ENCODE data around the gene CUEDC1.
"Not testable (repeated sequence)": the region's sequence is repeated elsewhere in the genome, so short reads cannot be mapped to it uniquely, and the experiment has no call there.

CUEDC1 gene

DNA sequence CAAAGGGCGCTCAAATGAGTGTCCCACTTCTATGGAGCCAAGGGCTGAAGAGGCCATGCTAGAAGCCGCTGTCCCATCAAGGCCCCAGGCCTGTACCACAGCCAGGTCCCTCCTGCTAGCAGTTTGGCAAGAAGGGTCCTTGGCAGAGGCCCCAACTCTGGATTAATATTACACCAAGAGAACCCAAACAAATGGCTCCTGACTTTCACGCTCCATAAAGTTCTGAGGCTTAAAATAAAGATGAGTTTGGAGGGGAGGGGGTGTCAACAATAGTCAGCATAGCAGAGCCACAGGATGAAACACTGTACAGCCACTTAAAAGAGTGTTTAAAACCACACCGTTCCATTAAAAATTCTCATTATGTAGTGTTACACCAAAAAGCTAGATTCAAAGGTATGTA lies 30.5 kb downstream of the CUEDC1 start:
- H3K9me3 Mint-ChIP-seq, result no peaks in the 10 kb centered on the region
- no peak for ATAC-seq

DNA sequence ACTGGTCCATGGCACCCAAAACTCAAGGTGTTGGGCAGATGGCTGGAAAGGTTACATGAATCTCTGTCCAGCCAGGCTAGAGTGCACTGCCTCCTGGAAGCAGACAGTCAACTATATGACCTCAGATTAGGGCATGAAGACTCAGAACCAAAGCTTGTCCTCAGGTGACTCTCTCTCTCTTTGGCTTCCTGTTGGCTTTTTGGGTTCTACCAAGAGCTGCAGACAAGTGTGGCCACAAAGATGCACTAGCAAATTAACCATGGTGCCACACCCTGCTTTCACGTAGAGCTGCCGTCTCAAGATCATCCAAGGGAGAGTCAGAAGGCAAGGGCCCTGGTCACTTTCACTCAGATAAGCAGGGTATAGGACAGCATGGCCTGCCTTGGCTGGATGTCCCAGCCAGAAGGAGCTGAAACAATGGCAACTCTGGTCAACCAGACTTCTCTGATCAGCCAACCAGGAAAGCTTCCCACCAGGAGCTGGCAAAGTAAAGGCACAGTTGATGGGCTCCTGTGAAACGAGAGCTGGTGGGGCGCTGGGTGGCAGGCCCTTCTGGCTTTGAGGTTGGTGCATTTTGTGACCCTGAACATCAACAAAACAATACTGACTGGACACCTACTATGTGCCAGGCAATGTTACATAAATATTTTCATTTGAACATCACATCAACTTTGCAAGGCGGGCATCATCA lies 31.9 kb downstream of the CUEDC1 start:
- no peaks in the 10 kb centered on the region for H3K36me3 Mint-ChIP-seq
- no peak overlapping the region for H3K4me3 Mint-ChIP-seq
- H3K27ac Mint-ChIP-seq, result no peak overlapping the region
- H3K4me1 Mint-ChIP-seq, result no peaks in the 10 kb centered on the region
- peak; percentile 32 for ATAC-seq
- H3K9me3 Mint-ChIP-seq, result no peaks in the 10 kb centered on the region
- DNase-seq (ENCODE audit: low spot score in 2 of 2), result no peak

More for the DNA sequence above, 30.5 kb downstream of the CUEDC1 start:
- Mint-ChIP-seq H3K4me3 (no peak overlapping the region), H3K36me3 (no peaks in the 10 kb centered on the region), H3K4me1 (no peaks in the 10 kb centered on the region), H3K27ac (no peak overlapping the region)
- no peak for DNase-seq (ENCODE audit: low spot score in 2 of 2)

DNA sequence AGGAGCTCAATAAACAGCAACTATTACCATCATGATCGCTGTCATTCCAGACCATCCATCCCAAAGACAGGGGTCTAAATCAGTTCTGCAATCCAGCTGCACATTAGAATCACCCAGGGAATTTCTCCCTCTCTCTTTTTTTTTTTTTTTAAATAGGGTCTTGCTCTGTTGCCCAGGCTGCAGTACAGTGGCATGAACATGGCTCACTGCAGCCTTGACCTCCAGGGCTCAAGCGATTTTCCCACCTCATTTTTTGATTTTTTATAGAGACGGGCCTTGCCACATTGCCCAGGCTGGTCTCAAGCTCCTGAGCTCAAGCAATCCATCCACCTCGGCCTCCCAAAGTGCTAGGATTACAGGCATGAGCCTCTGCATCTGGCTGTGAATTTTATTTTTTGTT lies 32.5 kb downstream of the CUEDC1 start:
- not testable (repeated sequence) for H3K4me3 Mint-ChIP-seq; H3K27ac Mint-ChIP-seq; H3K9me3 Mint-ChIP-seq; ATAC-seq; DNase-seq (ENCODE audit: low spot score in 2 of 2); H3K36me3 Mint-ChIP-seq; H3K4me1 Mint-ChIP-seq

DNA sequence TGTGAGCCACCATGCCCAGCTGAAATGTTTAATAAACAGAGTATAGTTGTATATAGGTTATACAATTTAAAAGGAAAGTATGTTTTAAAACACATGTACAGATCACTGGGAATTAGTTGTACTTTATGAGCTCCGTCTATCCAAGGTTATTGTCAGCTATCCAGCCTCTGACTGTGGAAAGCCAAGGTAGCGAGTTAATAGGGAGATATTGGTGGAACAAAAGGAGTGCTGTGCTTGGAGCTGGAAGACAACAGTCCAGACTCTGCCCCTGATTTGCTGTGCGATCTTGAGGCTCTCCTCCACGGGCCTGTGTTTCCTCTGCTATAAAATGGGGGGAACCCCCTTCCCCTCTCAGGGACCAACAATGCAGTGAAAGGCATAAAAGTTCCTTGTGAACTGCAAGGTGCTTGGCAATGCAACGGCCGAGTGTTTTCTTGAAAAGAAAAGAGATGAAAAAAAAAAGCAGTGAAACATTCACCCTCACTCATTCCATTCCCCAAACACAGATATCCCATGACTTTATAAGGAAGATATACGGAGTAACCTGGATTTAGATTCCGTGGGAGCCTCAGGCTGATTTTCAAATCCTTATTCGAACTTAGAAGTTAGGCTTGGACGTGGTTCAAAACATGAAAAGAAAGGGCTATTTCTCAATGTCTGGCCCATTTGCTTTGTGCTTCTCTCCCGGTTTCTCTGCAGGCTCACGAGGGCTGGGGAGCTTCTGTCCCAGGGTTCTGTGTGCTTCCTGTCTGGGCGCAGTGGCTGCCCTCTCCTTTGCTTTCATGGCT lies 34.1 kb downstream of the CUEDC1 start:
- Mint-ChIP-seq H3K36me3 (no peaks in the 10 kb centered on the region), H3K4me3 (no peak overlapping the region), H3K4me1 (no peaks in the 10 kb centered on the region), H3K9me3 (no peaks in the 10 kb centered on the region), H3K27ac (no peak overlapping the region)
- DNase-seq (ENCODE audit: low spot score in 2 of 2), result no peak
- ATAC-seq, result no peak

DNA sequence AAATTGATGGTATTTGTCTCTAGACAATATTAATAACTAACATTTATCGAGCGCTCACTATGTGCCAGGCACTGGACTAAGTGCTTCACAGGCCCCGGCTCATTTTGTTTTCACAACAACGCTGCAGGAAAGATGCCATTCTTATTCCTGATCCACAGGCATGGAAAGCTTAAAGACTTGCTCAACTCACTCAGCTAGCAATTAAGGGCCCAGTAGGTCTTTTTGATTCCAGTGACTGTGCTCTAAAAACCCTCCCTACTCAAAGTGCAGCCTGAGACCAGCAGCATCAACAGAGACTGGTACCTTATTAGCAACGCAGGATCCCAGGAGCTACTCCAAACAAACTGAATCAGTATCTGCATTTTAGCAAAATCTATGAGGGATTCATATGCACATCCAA lies 35.3 kb downstream of the CUEDC1 start:
- H3K36me3 Mint-ChIP-seq, result no peaks in the 10 kb centered on the region
- H3K27ac Mint-ChIP-seq, result no peak overlapping the region
- H3K4me3 Mint-ChIP-seq, result no peak overlapping the region
- DNase-seq (ENCODE audit: low spot score in 2 of 2) (no peak), ATAC-seq (no peak)
- H3K9me3 Mint-ChIP-seq, result no peaks in the 10 kb centered on the region
- H3K4me1 Mint-ChIP-seq, result no peaks in the 10 kb centered on the region

DNA sequence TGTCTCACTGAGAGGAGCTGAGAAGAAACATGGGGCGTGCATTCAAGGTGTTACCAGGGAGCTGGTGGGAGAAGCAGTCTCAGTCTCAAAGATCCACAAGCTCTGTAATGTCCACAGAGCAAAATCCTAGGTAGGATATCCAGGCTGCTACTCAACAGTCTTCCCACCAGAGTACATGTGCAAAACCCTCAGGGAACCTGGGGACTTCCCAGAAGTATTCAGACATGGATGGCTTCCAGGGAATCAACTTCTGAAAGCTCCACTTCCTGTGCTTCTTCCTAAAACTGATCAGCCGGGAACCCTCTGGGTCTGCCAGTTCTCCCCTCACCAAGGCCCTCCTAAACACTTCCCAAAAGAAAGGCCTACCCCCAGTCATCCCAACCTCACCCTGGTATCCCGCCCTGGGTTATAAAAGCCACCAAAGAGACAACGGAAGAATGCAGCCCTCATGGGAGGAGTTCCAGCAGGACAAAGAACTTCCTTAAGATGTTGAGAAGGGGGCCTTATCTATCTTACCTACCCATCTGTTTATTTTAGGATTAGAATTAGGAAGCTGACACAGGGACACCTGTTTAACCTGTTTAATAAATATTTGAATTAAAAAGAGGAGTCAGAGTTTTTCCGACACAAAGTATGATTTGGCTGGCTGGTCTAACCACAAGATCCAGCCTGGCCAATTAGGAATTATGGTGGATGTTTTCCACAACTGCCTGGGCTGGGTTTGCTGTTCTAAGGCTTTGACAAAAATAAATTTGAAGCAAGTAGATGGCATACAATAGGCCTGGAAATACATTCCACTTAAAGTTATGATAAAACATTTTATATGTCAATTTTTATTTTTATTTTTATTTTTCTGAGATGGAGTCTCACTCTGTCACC lies 37.0 kb downstream of the CUEDC1 start:
- no peak overlapping the region for H3K4me3 Mint-ChIP-seq
- DNase-seq (ENCODE audit: low spot score in 2 of 2) (no peak), ATAC-seq (no peak)
- no peaks in the 10 kb centered on the region for H3K4me1 Mint-ChIP-seq
- no peaks in the 10 kb centered on the region for H3K36me3 Mint-ChIP-seq
- H3K27ac Mint-ChIP-seq, result no peak overlapping the region
- H3K9me3 Mint-ChIP-seq, result no peaks in the 10 kb centered on the region

DNA sequence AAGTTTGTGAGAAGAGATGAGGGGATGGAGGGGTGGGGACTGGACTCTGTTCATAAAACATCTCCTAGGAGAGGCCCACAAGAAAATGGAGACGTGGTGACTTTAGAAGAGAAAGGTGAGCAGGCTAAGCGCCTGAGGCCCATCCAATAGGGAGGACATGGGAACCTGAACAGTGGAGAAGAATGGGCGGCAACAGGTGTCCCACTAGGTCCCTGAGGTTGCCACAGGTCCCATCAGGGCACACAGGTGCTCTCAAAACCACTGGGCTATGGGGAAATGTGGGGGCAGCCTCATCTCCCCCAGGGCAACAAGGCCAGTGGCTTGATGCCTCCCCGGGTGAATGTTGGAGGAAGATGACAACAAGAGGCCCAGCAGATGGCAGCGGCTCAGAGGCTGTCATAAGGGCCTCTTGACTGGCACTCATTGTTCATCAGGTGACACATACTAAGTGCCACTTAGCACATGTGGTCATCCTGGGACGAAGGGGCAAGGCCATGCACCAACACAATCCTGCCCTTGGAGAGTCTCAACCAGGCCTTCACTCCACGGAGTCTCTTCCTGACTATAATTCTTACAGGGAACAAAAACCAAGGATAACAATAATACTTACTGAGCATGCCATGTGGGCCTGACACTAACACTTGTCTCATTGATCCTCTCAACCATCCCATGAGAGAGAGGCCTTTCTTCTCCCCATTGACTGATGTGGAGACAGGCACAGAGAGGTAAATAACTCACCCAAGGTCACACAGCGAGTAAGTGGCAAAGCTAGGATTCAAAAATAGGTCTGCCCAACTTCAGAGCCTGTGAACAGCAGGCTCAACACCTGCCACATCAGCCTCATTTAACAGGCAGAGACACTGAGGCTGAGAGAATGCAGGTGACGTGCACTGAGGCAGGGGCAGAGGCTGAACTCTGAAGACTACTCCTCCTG lies 38.0 kb downstream of the CUEDC1 start:
- H3K9me3 Mint-ChIP-seq, result no peaks in the 10 kb centered on the region
- H3K27ac Mint-ChIP-seq, result no peak overlapping the region
- no peak for DNase-seq (ENCODE audit: low spot score in 2 of 2)
- no peaks in the 10 kb centered on the region for H3K36me3 Mint-ChIP-seq
- H3K4me1 Mint-ChIP-seq, result no peaks in the 10 kb centered on the region
- no peak overlapping the region for H3K4me3 Mint-ChIP-seq
- peak; percentile 68 for ATAC-seq

DNA sequence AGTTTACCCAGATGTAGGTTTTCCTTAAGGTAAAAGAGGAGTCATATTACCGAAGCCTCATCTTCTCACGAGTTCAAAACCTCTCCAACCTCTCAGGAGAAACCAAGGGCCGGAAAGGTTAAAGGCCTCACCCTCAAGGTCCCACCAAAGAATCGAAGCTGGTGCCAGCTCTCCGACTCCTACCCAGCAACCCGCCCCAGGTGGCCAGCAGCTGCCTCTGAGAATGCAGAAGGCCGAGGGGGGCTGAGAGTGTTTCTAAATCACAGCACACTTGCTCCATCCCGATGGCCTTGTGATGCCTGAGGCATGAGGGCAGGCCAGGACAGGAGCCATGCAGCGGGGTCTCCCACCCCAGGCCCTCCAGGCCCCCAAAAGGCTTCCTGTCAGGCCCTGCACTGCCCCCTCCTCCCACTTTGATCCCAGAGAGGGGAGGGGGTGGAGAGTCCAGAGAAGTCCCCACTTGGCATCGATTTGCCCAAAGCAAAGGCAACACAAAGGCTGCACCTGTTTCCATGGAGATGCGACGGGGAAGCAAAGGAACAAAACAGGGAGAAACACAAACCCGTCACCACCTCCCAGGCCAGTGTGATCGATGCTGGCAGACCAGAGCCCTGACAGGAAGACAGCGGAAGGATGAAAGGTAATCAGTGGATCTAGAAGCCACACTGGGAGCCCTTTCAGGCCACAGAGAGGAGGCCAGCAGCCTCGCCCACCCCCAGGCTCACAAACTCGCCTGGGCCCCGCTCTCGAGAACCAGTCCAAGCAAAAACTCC lies 39.0 kb downstream of the CUEDC1 start:
- no peaks in the 10 kb centered on the region for H3K9me3 Mint-ChIP-seq
- no peaks in the 10 kb centered on the region for H3K4me1 Mint-ChIP-seq
- no peak overlapping the region for H3K4me3 Mint-ChIP-seq
- no peak for DNase-seq (ENCODE audit: low spot score in 2 of 2)
- peak overlapping the region; percentile 40 for H3K27ac Mint-ChIP-seq
- no peak for ATAC-seq
- no peaks in the 10 kb centered on the region for H3K36me3 Mint-ChIP-seq

DNA sequence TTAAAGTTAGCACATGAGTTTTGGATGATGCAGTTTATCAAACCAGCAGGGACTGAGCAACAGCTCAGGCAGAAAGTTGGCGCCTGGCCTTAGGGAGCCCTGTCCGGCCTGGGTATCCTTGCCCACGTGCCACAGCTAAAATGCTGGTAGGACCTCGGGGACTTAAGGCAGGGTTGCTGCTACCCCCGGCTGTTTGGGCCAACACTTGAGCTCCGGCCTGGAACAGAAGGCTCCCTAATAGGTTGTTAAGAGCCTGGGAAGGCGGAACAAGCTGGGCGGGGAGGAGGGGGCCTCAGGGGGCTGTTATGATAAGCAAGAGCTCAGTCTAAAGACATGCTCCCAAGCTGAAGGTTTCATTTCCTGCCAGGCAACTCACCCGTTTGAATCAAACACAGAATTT lies 39.7 kb downstream of the CUEDC1 start:
- Mint-ChIP-seq H3K27ac (no peak overlapping the region), H3K9me3 (no peaks in the 10 kb centered on the region)

DNA sequence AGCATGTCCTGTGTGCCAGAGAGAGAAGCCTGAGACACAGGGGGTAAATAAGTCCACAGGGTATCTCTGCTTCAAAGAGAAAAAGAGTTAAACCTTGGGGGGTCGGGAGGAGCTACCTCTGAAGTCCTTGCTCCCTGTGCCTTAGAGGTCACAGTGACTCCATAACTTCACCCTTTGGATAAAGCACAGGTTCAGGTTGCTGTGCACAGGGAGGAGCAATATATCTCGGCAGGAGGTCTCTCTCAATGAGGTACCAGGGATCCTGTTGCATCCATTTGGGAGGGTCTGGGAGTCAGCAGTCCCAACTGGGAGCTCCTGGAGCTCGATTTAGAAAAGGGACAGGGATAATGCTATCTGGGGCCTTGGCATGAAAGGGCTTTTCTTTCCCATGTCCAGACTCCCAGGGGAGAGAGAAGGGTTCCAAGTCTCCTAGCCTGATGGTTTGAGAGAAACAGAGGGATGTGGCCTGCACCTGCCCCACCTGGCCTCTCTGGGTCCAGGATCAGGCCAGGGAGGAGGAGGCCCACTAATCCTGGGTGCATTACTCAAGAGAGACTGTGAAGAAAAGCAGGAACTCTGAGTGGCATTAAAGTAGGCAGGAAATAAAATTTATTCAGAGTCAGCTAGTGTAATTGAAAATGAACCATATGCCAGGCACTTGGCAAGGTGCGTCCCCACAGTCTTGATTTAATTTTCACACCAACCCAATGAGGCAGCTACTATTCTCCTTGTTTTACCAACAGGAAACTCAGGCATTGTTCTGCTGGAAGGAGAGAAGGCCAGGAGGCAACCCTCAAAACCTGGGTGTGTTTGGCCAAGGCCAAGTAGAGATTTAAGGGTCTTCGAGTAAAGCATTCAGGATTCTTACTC lies 40.7 kb downstream of the CUEDC1 start:
- H3K36me3 Mint-ChIP-seq, result no peaks in the 10 kb centered on the region
- no peaks in the 10 kb centered on the region for H3K4me1 Mint-ChIP-seq
- peak overlapping the region; percentile 17 for H3K27ac Mint-ChIP-seq
- H3K9me3 Mint-ChIP-seq, result no peaks in the 10 kb centered on the region
- no peak for ATAC-seq
- DNase-seq (ENCODE audit: low spot score in 2 of 2), result no peak
- H3K4me3 Mint-ChIP-seq, result no peak overlapping the region

More for the DNA sequence above, 39.7 kb downstream of the CUEDC1 start:
- no peaks in the 10 kb centered on the region for H3K36me3 Mint-ChIP-seq
- DNase-seq (ENCODE audit: low spot score in 2 of 2) (no peak), ATAC-seq (no peak)
- no peaks in the 10 kb centered on the region for H3K4me1 Mint-ChIP-seq
- H3K4me3 Mint-ChIP-seq, result no peak overlapping the region

DNA sequence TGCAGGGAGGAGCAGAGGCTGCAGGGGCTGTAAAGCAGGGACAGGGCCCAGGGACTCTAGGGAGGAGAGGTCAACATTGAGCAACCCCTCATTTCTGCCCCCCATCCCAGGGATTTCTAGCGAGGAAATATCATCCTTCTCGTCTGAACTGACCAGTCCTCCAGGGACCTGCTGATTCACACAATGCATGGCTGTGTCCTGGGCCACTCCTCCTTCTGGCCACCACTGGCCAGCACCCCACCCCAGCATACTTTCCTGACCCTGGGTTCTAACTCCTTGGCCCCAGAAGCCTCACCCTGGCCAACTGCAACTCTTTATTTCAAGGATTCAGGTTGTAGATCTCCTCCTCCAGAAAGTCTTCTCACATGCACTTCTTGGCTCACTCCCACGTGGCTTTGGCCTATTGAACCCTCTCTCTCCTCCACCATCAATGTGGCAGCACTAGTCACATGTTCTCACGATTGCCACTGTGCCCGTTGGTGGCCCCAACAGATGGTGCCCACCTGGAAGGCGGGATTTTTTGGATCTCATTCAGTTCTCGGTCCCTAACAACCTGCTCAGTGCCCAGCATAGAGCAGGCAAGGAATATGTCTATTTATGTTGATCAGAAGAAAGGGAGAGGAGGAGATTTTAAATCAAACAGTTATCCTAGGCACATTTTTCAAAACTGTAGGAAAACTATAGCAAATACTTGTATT lies 41.5 kb downstream of the CUEDC1 start:
- no peaks in the 10 kb centered on the region for H3K36me3 Mint-ChIP-seq
- no peak overlapping the region for H3K4me3 Mint-ChIP-seq
- DNase-seq (ENCODE audit: low spot score in 2 of 2) (no peak), ATAC-seq (no peak)
- no peaks in the 10 kb centered on the region for H3K4me1 Mint-ChIP-seq
- H3K9me3 Mint-ChIP-seq, result no peaks in the 10 kb centered on the region
- H3K27ac Mint-ChIP-seq, result peak overlapping the region; percentile 17

DNA sequence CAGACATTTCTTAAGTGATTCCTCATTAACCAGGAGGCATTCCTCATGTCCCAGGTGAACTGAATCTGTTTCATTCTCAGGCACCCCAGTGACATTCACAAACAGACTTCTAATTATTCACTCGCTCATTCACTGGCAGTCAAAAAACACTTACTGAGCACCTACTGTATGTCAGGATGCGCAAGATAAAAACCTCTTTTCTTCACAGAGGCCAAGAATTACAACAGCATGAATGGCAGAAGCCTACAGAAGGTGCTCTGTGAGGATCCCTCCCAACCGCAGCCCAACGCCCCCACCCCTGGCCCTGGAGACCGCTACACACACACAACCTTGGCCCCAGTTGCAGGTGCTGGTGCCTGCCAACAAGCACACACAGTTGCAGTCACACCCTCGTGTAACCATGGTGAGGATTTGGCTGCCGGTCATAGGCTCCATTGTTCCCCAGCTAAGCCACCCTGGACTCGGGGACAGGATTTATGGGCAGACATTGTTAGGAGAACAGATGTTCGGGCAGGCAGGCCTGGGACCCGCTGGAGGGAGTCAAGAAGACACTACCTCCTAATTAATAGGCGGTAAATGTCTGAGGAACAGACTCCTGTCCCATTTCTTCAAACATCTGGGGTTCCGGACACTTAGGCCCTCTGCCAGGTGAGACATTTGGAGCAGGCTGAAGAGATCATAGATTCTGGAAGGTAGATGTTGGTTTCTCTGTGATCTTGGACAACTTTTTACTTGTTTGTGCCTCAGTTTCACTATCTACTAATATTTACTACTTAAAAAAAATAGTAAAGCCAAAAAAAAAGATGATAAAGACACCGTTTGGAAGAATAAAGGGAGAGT lies 43.2 kb downstream of the CUEDC1 start:
- H3K27ac Mint-ChIP-seq, result no peak overlapping the region
- H3K36me3 Mint-ChIP-seq, result no peaks in the 10 kb centered on the region
- no peak for ATAC-seq
- no peaks in the 10 kb centered on the region for H3K9me3 Mint-ChIP-seq
- no peaks in the 10 kb centered on the region for H3K4me1 Mint-ChIP-seq
- H3K4me3 Mint-ChIP-seq, result no peak overlapping the region
- DNase-seq (ENCODE audit: low spot score in 2 of 2), result no peak
